Activated naive CD4-positive, alpha-beta T cell treated with anti-CD3 and anti-CD28 coated beads, Interleukin-2, amount 50 U/mL, for 16 hours (primary cell): Measurements from ENCODE around the gene HAUS1.
"Not testable (repeated sequence)": the region's sequence is repeated elsewhere in the genome, so short reads cannot be mapped to it uniquely, and the experiment has no call there.

ENCODE experiments used
- DNase-seq: peaks from one replicate; pipeline ENCODE4 v3.0.0-alpha.2; 2020

HAUS1 gene, protein sequence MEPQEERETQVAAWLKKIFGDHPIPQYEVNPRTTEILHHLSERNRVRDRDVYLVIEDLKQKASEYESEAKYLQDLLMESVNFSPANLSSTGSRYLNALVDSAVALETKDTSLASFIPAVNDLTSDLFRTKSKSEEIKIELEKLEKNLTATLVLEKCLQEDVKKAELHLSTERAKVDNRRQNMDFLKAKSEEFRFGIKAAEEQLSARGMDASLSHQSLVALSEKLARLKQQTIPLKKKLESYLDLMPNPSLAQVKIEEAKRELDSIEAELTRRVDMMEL

DNA sequence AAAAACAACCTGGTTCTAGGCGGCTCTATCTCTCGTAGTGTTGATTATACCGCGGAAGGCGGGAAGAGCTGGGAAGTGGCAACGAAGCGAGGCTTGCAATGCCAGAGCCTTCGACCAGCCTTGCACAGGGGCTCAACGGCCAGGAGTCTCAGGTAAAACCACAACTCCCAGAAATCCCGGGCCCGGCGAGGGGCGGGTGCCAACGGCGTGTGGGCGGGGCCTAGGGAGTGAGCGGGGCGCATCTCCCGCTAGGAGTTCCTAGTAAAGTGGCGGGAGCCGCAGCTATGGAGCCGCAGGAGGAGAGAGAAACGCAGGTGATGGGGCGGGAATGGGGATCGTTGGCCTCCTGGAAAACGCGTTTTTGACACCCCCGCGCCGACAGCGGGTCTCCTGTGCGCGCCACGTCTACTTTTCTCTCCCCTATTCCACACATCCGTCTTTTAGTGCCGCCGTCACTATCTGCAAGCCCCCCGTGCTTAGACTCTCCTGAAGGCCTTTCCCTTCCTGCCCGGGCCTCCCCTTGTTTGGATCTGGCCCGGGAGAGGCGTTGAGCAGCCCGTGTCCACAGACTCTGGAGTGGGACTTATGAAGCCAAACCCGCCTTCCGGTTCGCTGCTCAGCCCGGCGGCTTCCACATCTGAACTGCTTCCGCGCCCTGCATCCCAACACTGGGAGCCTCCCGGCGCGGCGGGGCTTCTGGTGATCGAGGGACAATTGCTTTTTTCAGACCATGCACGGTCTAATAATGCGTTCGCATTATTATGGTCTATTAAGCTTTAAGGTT lies at the start of gene HAUS1:
HAUS1 (plus strand) TSS at position 258 of the 784 bp plus-strand sequence; CDS start at position 285, 27 bp downstream.
- peak; percentile 85 for DNase-seq

- no peak for DNase-seq
Measured at GRCh38 chr18:46054956-46055837, 49.0 kb upstream of the HAUS1 start.

DNA sequence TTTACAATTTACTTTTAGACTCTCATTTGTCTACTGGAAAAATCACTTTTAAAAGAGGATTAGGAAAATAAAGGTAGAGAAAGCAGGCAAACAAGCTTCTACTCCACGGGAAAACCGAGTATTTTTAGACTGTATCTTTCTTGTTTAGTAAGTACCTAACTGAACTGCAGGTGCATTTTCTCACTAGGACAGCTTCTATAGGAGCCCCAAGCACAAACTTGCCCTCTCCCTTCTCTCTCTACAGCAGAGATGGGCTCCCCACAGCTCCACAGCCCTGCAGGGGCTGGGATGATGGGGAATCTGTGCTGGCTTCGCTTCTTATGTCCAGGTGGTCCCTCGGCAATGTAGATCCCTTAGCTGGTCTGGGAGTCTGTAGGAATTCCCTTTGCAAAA lies 48.4 kb upstream of the HAUS1 start:
- no peak for DNase-seq

DNA sequence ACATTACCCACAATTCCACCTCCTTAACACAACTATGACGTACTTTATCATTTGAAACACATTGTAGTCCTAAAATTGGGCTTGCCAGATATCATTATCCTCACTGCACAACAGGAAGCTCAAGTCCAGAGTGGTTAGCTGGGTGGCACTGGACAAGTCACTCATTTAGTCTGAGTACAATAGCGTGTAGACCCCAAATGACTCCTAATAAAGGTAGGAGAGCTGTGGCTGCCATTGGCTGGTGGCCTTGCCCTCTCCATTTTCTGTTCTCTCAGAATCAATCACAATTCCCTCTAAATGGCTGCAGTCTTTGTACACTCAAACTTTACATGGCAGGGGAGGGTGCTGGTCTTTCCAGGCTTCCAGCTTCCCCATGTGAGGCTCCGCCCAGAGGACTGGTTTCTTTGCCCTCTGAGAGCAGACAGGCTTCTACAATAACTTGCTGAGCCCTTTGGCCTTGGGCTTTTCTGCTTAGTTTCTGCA lies 43.8 kb upstream of the HAUS1 start:
- no peak for DNase-seq

GRCh38 chr18:46061387-46061786 lies 42.8 kb upstream of the HAUS1 start:
- no peak for DNase-seq

GRCh38 chr18:46061796-46062195 lies 42.4 kb upstream of the HAUS1 start:
- no peak for DNase-seq

- no peak for DNase-seq
Measured at GRCh38 chr18:46062781-46063180, 41.4 kb upstream of the HAUS1 start.

GRCh38 chr18:46067438-46068007 lies 36.7 kb upstream of the HAUS1 start:
- no peak for DNase-seq

GRCh38 chr18:46068763-46069162 lies 35.4 kb upstream of the HAUS1 start:
- DNase-seq = no peak

GRCh38 chr18:46069524-46069923 lies 34.7 kb upstream of the HAUS1 start:
- no peak for DNase-seq

DNA sequence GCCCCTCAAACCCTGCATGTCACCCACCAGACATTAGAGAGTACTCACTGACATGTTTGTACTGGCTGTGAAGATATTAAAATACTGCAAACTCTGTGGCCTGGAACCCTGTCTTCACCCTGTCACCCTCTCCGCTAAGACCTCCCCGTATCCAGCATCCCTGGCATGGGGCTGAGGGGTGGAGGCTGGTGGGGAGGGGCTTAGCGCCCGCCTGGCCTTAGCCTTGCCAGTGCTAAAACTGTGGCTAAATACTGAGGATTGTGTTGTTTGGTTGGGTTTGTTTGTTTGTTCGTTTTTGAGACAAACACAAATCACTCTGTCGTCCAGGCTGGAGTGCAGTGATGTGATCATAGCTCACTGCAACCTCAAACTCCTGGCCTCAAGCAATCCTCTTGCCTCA lies 34.0 kb upstream of the HAUS1 start:
- DNase-seq = no peak

DNA sequence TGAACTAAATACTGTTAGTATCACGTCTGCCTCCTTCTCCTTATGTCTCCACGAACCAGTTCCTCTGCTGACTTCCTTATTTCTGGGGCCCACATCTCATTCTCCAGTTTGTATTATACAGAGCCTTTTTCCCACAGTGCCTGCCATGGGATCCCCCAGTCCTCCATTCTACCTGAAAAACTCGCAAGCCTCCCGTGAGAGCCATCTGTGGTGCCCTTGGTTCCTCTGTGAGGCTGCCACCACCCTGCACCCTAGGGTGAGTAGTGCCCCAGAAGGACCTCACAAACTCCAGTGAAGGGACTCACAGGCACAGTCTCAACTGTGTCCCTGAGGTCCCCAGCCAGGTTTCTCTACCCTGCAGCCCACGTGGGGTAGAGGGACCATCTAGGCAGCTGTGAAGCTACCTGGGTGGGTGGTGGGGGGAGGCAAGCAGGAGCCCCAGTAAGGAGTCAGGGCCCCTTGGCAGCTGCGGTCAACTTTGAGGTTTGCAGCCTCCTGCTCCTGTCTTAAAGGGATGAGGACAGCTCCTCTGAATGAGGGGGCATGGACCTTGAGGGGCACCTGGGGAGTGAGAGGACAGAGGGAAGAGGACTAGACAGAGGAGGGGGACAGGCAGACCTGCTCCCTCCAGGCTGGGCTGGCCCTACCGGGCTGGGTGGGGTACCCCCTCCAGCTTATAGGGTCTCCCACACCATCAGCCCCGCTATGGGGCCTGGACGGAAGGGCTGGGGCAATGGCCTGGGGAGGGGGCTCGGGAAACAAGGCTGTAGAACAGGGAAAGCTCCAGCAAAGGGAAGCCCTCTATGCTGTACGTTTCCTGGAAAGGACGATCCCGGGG lies 33.2 kb upstream of the HAUS1 start:
- DNase-seq = no peak

GRCh38 chr18:46071653-46072375 lies 32.4 kb upstream of the HAUS1 start, which contains the start of gene PSTPIP2:
TSS of gene PSTPIP2 (minus strand) at chr18:46072260. CDS start at chr18:46072188, 72 bp downstream.
- peak; percentile 72 for DNase-seq

GRCh38 chr18:46072376-46072867 lies 31.8 kb upstream of the HAUS1 start:
- DNase-seq = no peak

DNA sequence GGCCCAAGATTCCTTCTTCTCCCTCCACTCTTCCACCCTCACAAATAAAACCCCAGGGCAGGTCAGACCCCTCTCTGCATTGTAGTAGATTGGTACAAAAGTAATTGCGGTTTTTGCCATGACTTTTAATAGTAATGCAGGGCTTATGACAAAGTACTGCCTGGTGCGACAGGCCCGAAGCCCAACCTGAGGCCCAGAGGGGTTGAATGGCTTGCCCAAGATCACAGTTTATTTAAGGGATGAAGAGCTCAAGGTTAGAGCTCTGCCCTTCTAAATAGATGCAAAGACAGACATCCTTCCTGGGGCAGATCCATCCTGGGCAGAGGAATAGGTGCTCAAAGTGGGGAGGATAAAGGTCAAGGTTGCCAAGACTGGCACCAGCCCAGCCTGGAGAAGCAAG lies 31.2 kb upstream of the HAUS1 start:
- DNase-seq = no peak

DNA sequence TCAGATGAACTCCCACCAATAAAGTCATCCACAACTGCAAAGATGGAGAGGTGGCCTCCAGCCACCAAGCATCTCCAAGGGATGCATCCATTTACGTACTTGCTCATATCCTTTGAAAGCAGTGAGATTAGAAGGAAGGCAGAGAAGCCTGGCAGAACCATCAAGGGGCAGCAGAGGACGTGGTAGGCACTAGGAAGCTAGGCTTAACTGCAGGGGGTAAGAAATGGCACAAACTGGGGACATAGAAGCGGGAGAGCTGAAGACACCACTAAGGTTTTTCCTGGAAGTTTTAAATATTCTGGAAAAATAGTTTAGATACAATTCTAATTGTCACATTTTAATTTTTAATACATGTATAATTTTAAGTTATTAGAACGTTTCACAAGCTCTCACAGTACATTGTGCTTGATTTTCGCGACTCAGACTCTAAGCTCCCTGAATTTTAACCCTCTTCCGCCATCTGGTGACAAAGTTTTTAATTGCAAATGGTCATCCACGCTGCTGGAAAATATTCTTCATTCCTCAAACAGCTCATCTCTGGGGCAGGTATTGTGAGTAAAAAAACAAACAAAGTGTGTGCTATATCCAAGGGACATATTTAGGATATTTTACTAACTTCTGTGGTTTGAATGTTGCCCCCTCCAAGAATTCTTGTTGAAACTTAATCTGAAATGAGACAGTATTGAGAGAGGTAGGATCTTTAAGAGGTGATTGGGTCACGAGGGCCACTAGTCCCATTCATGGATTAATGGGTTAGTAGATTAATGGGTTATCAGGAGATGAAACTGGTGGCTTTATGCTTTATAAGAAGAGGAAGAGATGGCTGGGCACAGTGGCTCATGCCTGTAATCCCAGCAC lies 30.5 kb upstream of the HAUS1 start:
- DNase-seq = peak; percentile 40

DNA sequence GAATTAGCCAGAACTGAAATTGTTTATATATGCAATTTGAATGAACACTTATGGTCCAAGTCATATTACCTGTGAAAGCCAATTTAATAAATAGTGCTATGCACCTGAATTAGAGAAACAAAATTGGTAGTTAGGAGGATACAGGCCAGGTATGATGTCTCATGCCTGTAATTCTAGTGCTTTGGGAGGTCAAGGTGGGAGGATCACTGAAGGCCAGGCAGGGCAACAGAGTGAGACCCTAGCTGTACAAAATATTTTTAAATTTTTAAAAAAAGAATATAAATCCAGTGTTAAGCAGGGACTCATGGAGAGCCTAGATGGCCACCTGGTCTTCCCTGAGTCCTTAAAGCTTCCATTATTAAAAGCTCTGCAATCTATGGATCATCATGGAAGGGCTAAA lies 24.8 kb upstream of the HAUS1 start:
- no peak for DNase-seq

DNA sequence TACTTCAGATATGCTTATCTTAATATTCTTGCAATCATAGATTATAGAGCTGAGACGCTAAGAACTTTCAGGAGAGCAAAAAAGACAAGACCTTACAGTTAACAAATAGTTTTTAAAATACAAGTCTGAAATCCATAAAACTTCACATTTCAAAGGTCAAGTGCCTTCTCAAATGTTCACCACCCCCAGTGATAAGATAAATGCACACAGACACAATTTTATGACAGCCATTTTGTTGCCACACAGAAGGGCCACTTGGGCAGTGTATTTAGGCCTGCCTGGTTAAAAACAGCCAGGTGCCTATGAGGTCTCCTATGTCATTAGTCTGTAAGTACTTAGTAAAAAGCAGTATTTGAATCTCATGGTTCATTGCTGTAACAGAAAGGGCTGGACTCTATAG lies 24.0 kb upstream of the HAUS1 start:
- DNase-seq = no peak

- DNase-seq = no peak
Measured at GRCh38 chr18:46084431-46084830, 19.8 kb upstream of the HAUS1 start.

GRCh38 chr18:46088501-46088900 lies 15.7 kb upstream of the HAUS1 start:
- not testable (repeated sequence) for DNase-seq
